ENCODE results near the gene CCDC90B.
"Not testable (repeated sequence)": the region's sequence is repeated elsewhere in the genome, so short reads cannot be mapped to it uniquely, and the experiment has no call there.

The CCDC90B gene, protein sequence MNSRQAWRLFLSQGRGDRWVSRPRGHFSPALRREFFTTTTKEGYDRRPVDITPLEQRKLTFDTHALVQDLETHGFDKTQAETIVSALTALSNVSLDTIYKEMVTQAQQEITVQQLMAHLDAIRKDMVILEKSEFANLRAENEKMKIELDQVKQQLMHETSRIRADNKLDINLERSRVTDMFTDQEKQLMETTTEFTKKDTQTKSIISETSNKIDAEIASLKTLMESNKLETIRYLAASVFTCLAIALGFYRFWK
- 46.3 to 50.7 reads per million in 2 experiments for total RNA-seq

DNA sequence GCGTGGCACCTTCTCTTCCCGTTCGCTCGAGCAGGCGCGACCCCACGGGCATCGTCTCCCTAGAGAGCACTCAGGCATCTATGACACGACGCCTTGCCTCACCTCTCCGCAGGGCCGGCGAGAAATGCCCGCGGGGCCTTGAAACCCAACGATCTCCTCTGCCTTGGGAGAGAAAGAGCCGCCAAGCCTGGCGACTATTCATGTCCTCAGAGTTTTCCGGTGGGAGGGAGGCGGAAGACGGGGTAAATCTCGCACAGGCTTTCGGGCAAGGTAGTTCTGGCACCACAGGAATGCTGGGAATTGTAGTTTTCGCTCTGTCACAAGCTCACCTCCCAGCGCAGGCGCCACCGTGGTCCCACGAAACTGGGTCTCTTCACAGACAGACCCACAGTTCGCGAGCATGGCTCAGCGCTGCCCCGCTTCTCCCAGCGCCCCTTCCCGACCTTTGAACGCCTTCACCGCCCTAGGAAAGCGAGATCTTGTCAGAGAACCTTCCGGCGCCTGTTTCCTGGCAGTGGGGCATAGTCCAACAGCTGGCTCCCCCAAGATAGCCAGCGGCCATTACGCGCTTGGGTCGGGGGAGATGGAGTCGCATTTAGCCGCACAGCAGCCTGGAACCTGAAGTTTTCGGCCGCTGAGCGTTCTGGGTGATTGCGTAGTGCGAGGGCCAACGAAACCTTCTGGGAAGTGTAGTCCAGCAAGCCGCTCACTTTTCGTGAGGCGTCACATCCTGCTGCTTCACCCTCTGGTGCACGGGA, at the start of gene CCDC90B:
Gene CCDC90B, minus strand, starts transcription at position 597 of the 758 bp plus-strand sequence. Its CDS starts 395 bp downstream, at position 202.
- peak; percentile 91 for DNase-seq (ENCODE audit: low read depth)

DNA sequence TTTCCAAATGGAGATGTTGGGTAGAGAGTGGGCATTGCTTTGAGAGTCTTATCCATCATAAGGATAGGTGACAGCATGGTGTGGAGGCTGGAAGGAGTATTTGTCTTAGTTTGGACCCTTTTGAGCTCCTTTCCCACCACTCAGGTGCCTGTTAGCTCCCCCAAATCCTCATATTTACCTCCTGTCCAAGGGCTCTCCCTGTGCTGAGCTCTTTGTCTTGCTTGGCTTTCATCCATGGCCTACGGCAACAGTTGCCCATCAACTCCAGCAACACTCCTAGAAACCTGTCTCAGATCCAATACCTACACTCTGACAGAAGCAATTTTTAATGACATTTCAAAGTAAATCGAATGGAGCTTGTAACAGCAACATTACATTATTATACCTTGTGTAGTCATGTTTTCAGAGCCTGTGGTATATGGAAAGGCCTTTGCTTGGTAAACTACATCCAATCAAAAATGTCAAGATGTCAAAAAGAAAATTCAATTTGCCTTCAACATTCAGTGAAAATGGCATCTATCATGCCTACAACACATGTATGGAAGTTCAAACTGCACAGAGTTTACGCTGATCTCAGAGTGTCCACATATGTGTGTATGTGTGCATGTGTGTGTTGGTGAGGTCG, 49.4 kb upstream of the CCDC90B start:
- no peak for DNase-seq (ENCODE audit: low read depth)

DNA sequence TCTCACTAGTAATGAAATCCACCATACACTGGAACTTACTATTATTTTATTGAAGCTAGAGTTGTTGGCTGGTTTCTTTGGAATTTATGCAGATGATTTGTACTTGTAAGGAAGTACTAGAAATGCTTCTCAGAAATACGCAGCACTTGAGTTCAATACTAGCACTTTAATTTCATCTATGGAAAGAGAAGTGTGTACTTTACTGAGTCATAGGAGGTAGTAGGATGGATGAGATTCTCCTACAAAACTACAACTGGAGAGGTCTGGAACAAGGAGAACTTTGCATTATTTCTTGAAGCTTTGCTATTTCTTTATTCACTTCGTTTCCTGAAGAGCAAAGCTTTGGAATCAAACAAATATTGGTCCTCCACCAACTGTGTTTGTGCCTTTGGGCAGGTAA, 44.1 kb upstream of the CCDC90B start:
- no peak for DNase-seq (ENCODE audit: low read depth)

DNA sequence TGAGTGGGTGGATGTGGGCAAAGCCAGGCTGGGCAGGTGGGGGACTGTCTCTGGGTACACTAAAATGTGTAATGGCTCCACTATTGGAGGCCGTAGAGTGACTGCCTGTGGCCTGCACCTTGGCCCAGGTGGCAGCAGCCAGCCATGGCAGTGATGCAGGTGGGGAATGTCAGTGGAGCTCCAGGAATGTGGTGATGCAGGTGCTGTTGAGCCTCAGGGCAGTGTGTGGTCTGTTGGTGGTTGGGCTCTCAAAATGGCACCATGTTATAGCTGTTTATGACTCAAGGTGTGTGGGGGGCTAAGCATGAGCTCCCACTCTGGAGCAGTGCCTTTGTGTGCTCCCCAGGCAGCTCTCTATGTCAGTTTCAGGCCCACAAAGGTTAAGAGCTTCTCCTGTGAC, 40.2 kb upstream of the CCDC90B start:
- no peak for DNase-seq (ENCODE audit: low read depth)

DNA sequence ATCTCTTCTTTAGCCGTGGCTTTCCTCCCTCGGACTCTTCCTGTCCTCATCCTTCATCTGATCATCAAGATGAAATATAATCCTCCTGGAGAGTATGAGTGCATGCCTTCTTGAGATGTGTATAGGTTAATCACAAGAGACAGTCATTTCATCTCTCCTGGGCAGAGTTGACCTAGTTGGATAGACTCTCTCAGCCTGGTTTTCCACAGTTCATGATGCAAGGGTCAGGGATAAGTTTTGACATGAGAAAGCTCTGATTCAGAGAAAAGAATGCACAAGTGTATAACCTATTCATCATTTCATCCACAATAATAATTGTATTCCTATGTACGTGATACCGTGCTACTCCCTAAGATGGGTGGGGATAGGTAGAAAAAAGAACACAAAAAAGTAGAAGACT, 33.2 kb upstream of the CCDC90B start:
- DNase-seq (ENCODE audit: low read depth): no peak

DNA sequence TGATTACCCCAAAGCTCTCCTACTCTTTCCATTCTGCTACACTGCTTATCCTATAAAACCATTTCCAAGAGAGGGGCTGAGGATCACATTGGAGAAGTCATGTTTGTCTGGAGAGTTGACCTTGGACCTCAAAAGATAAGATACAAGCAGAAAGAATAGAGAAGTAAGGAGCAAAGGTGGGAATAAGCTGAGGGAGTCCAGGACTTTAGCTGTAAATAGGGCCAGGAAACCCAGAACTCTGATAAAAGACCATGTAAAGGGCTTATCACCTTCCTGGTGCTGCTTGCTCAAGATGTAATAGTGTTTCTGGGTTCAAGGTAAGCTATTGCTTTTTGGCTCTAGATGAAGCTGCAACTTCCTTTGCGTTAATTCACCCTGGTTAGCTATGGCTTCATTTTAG, 32.8 kb upstream of the CCDC90B start:
- no peak for DNase-seq (ENCODE audit: low read depth)

DNA sequence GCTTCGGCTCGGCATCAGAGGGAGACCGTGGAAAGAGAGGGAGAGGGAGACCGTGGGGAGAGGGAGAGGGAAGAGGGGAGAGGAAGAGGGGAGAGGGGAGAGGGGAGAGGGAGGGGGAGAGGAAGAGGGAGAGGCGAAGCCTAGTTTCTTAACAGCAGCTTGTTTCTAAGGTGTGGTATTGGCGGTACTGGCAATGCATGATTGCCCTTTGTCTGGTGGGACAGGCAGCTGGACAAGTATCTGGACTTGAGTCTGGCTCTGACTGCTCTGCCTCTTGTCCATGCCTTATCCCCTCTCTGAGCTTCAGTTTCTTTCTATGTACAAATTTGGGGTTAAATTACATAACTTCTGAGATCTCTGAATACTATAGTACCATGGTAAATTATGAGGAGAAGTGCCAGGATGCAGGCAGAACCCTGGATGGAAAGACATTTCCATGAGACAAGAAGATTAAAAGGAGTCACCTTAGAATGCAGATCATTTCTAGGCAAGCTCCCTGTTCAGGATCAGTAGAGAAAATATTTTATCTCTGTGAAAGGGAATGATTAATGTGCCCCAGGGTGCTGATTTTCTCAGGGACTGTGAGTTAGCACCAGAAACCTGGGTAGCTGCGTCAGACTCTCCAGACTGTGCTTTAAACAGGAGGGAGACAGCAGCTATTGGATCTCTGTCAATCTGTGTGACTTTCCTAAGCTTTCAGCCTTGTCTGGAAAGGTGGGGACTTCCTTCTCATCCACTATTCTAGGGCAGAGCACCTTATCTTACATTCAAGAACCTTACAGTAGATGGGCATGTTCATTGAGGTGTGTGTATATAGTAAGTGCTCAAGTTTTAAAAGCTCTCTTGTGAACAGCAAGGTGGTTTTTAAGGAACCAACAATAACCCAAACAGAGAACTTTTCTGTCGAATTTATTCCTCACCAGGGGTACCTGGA, 31.9 kb upstream of the CCDC90B start:
- DNase-seq (ENCODE audit: low read depth): no peak

DNA sequence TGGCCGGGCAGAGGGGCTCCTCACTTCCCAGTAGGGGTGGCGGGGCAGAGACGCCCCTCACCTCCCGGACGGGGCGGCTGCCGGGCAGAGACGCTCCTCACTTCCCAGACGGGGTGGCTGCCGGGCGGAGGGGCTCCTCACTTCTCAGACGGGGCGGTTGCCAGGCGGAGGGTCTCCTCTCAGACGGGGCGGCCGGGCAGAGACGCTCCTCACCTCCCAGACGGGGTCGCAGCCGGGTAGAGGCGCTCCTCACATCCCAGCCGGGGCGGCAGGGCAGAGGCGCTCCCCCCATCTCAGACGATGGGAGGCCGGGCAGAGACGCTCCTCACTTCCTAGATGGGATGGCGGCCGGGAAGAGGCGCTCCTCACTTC, 30.7 kb upstream of the CCDC90B start:
- not testable (repeated sequence) for DNase-seq (ENCODE audit: low read depth)

DNA sequence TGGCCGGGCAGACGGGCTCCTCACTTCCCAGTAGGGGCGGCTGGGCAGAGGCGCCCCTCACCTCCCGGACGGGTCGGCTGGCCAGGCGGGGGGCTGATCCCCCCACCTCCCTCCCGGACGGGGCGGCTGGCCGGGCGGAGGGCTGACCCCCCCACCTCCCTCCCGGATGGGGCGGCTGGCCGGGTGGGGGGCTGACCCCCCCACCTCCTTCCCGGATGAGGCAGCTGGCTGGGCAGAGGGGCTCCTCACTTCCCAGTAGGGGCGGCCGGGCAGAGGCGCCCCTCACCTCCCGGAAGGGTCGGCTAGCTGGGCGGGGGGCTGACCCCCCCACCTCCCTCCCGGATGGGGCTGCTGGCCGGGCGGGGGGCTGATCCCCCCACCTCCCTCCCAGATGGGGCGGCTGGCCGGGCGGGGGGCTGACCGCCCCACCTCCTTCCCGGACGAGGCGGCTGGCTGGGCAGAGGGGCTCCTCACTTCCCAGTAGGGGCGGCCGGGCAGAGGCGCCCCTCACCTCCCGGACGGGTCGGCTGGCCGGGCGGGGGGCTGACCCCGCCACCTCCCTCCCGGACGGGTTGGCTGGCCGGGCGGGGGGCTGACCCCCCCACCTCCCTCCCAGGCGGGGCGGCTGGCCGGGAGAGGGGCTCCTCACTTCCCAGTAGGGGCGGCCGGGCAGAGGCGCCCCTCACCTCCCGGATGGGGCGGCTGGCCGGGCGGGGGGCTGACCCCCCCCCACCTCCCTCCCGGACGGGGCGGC, 30.2 kb upstream of the CCDC90B start:
- not testable (repeated sequence) for DNase-seq (ENCODE audit: low read depth)

DNA sequence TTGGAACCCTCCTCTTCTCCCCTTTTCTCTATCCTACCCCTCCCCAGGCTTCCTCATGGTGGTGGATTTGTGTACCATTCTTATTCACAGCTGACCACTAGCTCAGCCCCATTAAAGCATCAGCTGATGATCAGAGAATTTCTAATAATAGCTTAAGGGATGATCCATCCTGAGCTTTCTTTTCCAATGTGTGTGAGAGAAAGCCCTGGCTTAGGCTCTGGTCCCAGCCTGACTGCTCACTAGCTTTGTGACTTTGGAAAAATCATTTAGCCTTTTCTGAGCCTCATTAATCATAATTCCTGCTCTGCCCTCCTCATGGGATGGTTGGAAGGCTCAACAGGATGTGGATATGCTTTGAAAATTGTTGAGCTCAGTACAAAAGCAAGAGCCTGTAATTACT, 26.3 kb upstream of the CCDC90B start:
- DNase-seq (ENCODE audit: low read depth): no peak

DNA sequence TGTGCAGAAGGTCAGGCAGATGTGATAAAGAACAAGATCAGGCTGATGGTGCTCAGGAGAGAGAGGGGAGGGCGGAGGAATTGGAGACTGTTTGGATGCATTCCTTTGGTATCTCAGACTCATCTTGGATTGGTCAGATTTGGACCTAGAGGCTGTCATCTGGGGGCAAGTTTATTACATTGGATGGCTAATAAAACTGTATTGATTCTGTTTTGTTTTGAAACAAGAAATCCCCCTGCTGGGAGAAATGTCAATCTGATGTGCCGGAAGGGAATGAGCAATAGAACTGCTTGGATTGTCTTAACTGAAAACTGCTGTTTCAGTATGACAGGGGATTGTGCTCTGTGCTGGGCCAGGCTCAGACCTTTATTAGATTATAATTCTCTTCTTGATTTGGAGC, 25.5 kb upstream of the CCDC90B start:
- no peak for DNase-seq (ENCODE audit: low read depth)

DNA sequence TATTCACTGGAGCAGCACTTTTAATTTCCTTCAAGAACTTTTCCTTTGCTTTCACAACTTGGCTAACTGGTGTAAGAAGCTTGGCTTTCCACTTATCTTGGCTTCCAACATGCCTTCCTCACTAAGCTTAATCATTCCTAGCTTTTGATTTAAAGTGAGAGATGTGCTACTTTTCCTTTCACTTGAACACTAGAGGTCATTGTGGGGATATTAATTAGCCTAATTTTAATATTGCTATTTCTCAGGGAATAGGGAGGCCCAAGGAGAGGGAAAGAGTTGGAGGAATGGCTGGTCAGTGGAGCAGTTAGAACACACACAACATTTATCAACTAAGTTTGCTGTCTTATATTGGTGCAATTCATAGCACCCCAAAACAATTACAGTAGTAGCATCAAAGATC, 24.6 kb upstream of the CCDC90B start:
- no peak for DNase-seq (ENCODE audit: low read depth)

DNA sequence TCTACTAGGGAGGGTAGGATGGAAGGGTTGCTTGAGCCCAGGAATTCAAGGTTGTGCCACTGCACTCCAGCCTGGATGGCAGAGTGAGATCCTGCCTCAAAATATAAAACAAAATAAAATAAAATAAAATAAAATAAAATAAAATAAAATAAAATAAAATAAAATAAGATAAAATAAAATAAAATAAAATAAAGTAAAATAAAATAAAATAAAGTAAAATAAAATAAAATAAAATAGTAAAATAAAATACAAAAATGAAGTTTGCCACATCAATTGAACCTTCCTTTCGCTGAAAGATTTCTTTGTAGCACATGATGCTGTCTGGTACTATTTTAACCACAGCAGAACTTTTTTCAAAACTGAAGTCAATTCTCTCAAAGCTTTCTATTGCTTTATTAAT, 22.4 kb upstream of the CCDC90B start:
- not testable (repeated sequence) for DNase-seq (ENCODE audit: low read depth)

DNA sequence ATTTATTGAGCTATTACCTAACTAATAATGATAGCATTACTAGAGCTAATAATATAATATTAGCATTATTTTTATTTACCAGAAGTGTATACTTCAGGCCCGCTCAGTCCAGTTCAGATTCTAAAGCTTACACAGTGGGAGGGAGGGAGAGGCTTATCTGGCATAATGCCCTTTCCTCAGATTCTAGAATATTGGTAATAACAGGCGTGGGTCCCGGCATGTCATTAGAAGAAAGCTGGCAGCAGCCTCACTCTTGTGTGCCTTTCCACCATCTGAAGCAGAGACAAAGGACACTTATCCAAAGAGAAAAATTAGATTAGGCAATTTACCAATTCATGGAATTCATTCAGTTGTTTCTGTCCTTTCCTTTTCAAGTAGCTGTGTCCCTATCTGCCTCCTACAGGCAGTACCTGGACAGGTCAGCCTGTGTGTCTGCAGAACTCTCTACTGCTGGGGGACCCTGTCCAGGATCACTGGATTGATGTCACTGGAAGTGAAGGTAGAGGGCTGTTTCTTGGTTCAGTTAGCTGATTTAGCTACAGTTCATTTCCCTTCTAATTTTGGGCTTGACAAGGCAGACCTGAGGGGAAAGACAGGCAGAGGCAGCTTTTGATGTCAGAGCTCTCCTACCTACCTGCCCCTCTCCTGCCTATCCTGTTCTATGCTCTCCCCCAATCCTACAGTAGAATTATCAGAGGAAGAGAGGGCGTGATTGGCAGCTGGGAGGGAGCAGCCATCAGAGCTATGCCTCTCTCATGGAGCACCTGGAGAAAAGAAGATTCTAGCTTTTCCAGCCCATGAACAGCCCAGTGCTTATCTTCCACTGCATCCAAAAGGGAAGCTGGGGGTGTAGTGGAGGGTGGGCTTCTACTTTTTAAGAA, 20.3 kb upstream of the CCDC90B start:
- DNase-seq (ENCODE audit: low read depth): no peak

DNA sequence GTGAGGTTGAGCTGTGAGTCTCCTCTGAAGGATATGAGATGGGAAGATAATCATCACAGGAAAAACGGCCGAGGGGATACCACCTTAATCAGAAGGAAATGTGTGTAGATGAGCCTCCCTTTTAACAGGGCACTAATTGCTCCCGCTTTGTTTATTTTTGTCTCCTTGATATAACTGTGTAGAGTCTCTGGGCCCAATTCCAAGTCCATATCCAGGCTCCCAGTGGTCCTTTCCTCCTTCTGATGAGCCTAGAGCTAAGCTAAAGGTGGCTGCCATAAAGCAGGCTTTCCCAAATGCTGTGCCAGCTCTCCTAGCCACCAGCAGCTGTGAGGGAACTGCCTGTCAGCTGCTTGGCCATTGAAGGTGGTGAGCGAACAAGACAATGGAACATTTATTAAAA, 17.1 kb upstream of the CCDC90B start:
- no peak for DNase-seq (ENCODE audit: low read depth)

DNA sequence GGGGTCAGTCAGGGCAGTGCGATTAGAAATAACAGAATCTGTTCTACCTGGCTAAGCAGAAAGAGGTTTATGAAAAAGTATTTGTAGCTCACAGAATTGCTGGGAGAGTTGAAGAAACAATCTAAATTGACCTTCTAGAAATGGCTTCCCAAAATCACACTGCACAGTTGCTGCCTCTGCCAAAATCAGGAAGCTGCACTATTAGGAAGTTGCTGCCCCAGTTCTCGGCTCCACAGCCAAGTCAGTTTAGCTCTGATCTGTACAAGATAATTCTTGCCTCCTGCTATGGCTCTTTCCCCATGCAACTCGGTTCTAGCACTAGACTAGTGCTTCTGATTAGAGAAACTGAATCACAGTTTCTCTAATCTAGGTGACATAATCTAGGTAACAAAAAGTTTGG, 16.0 kb upstream of the CCDC90B start:
- DNase-seq (ENCODE audit: low read depth): no peak

DNA sequence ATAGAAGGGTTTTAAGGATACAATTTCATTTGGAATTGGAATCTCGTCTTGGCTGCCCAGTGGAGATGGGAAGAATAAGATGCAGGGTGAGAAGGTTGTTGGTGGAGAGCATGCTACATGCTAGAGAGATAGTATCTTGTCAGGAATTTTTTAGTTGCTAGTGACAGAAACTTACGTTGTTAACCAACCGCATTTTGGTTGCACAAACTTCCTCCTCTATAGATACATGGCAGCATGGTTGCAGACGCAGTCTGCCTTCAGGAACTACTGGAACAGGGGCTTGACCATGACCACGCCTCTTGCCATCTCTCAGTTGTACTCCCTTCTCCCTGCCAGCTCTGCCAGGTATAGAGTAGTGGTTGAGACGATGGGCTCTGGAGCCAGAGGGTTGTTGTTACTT, 13.5 kb upstream of the CCDC90B start:
- no peak for DNase-seq (ENCODE audit: low read depth)

DNA sequence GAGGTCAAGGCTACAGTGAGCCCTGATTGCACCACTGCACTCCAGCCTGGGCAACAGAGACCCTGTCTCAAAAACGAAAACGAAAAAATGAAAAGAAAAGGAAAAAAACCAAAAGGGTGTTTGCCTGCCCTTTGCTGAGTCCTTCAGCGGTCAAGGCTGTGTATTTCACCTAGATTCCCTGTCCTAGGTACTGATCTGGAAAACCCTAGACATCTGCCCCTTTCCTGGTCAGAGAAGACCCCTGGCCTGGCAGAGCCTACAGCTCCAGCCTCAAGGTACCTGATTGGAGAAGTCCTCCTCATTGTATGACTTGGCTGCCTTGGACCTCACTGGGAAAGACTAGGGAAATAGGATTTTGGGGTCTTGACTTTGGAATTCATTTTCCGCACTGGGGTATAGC, 8.0 kb upstream of the CCDC90B start:
- no peak for DNase-seq (ENCODE audit: low read depth)

DNA sequence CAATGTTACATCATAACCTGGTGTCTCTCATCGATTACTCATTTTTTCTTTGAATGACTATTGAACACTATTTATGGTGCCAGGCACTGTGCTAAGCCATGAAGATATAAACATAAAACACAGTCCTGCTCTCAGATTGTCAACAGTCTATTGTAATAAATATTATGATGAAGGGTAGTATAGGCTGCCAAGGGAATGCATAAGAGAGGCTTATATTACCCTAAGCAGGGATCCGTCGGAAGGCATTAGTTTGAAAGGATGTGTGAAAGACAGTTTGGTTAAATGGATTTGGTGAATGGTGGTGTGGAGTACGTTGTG, 7.2 kb upstream of the CCDC90B start:
- no peak for DNase-seq (ENCODE audit: low read depth)

DNA sequence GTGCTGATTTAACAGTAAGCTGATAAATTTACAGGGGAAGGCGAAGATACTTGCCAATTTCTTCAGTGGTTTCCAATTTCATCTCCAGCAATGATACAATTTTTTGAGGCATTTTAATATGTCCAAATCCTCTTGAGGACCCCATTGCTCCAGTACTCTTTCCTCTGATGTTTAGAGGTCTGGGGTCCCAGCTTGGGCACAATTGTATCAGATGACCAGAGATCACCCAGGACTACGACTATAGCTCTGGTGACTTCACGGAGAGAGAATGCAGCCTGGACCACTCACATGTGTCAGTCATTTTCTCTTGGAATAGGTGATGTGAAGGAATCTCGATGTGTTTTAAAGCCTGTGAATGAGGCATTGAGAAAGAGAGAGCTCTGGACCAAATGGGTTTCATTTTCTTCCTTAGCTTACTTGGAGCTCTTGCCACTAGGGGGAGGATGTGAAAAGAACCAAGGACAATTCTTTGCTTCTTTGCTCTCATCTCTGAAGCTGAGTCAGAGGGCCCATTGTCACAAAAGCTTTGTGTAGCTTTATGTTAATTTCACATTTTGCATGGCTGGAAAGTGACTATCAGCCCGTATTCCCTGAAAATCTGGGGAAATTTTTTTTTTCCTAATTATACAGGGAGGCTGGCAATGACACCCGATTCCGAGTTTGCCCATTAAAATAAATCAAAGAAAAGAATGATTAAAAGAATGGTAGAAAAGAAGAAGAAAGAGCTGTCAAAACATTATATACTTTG, 6.7 kb upstream of the CCDC90B start:
- no peak for DNase-seq (ENCODE audit: low read depth)

Data from T follicular helper cell (primary cell).